Spleen (tissue), 11 donors: ENCODE data around the gene KDM3B. TPM values are rescaled to one million over a fixed set of nuclear protein-coding genes. Genes with fewer than 3 reads are reported as not detected.

Source experiments
- DNase-seq: peaks from one replicate; pipeline ENCODE4 v3.0.0-alpha.2; 2020
- H3K27ac ChIP-seq, 8 donors: fragments of 200-600 bp; sonication (generic) in 7 of 8; 1 replicate in 4 of 8; 2 replicates in 4 of 8; pipeline versions ENCODE4 v1.5.0 to v1.8.0; 2016 to 2021; ENCODE audit warnings: inconsistent platforms in 4 of 8, mild to moderate bottlenecking in 4 of 8, moderate library complexity in 1 of 8
- H3K27me3 ChIP-seq, 7 donors: fragments of 200-600 bp; sonication (generic) in 6 of 7; replicated peaks in 1 of 7; 1 replicate in 4 of 7; 2 replicates in 3 of 7; pipeline versions ENCODE4 v1.5.0 to v1.8.0; 2016 to 2021; ENCODE audit warnings: inconsistent platforms in 3 of 7, mild to moderate bottlenecking in 1 of 7
- H3K36me3 ChIP-seq, 6 donors: fragments of 200-600 bp; sonication (generic) in 5 of 6; 1 replicate in 4 of 6; 2 replicates in 2 of 6; pipeline versions ENCODE4 v1.5.0 to v1.8.0; 2016 to 2021; ENCODE audit warnings: inconsistent platforms in 2 of 6
- H3K4me1 ChIP-seq, 6 donors: fragments of 200-600 bp; sonication (generic) in 5 of 6; 1 replicate in 3 of 6; 2 replicates in 3 of 6; pipeline versions ENCODE4 v1.5.0 to v1.8.0; 2016 to 2021; ENCODE audit warnings: inconsistent platforms in 3 of 6
- H3K4me3 ChIP-seq, 8 donors: fragments of 200-600 bp; sonication (generic) in 7 of 8; 1 replicate in 4 of 8; 2 replicates in 4 of 8; pipeline versions ENCODE4 v1.5.0 to v1.8.0; 2016 to 2021; ENCODE audit warnings: inconsistent platforms in 4 of 8, mild to moderate bottlenecking in 4 of 8, moderate library complexity in 2 of 8
- H3K9me3 ChIP-seq, 8 donors: fragments of 200-600 bp; sonication (generic) in 7 of 8; 1 replicate in 4 of 8; 2 replicates in 4 of 8; pipeline versions ENCODE4 v1.5.0 to v1.8.0; 2016 to 2021; ENCODE audit warnings: inconsistent platforms in 4 of 8
- CTCF ChIP-seq, 11 experiments: fragments of 200-600 bp in 7 of 11; fragments of 450-650 bp in 4 of 11; sonication (generic) in 4 of 11; IDR thresholded peaks in 8 of 11; conservative IDR thresholded peaks in 3 of 11; 1 replicate in 7 of 11; 2 replicates in 4 of 11; pipeline versions ENCODE4 v1.4.0 to v1.8.0; 2016 to 2021; ENCODE audit warnings: antibody characterized with exemption in 11 of 11, inconsistent platforms in 4 of 11, mild to moderate bottlenecking in 1 of 11
- POLR2A ChIP-seq, 3 donors: fragments of 450-650 bp; IDR thresholded peaks; one replicate each; pipeline ENCODE4 v1.5.1; 2017; ENCODE audit warnings: antibody characterized with exemption in 3 of 3, mild to moderate bottlenecking in 1 of 3
- POLR2AphosphoS5 ChIP-seq, 3 donors: sonication (generic); formaldehyde crosslinking; IDR thresholded peaks; one replicate each; pipeline ENCODE4 v1.5.1; 2017; ENCODE audit warnings: antibody characterized with exemption in 3 of 3
- WGBS, 5 donors: extraction: QIAGEN DNeasy Blood & Tissue Kit in 3 of 5; methylation state at CpG; one replicate each; pipeline versions ENCODE4 v1.1.5 to v1.1.7; 2013 to 2018; 5-methylcytosine and 5-hydroxymethylcytosine counted together
- intact Hi-C: fragments of 100-400 bp; cut with DNase I; formaldehyde crosslinking; loops from one replicate; pipeline ENCODE4 v1.15.0; 2023; ENCODE audit warnings: low total_unique reads
- polyA plus RNA-seq, 3 donors: library from polyadenylated mRNA; stranded (reverse); fragments of 200-250 nt; gene quantifications; one replicate each; pipeline ENCODE4 v1.2.1, GENCODE V29; 2013
- total RNA-seq, 7 donors: library from RNA; depleted of rRNA in 3 of 7; stranded (reverse); fragments of >200 nt in 3 of 7; fragmentation: NEBNext Ultra II Directional in 4 of 7; extraction: Animal tissue kit (Norgen Biotek cat#: 25700) in 4 of 7; gene quantifications; one replicate each; pipeline versions ENCODE4 v1.1.0 to v1.2.1, GENCODE V29; 2016 to 2021
- donor health status: healthy with polysubstance abuse.
- donor health status: DM: no; HTN: no; CAD: no; lungs with moderate emphysema.
- donor health status: DM: no; HTN: no; CAD: no.
- donor health status: Bipolar disorder and iron deficiency.
- donor health status: healthy.
- donor health status: DM: no; HTN: no; CAD: no.
- donor health status: DM: yes; HTN: yes; CAD: no.

The KDM3B gene
- total and polyA plus RNA-seq, 10 donors: 21.6 to 90.6 (median 75.1) TPM

GRCh38 chr5:138457531-138458275, 105.2 kb downstream of the KDM3B start:
- TF ChIP-seq POLR2A (IDR thresholded peaks at IDR 0.05) (no peak), POLR2AphosphoS5 (IDR thresholded peaks at IDR 0.05) (no peak), CTCF (IDR thresholded peaks at IDR 0.05 in 8 of 11, conservative IDR thresholded peaks at IDR 0.05 in 3 of 11) (no peak)
- H3K4me3 ChIP-seq: no peak overlapping the region
- intact Hi-C loops: no loop called here
- DNase-seq: no peak
- peaks cover 0 to 37% (median 24%) of the 10 kb centered on the region in 6 donors for H3K4me1 ChIP-seq
- 62 to 81% (median 68%) methylated on average over 12 of the region's 12 CpGs for WGBS, 5 donors
- H3K9me3 ChIP-seq: no peaks in the 10 kb centered on the region
- no peaks in the 10 kb centered on the region for H3K36me3 ChIP-seq
- H3K27me3 ChIP-seq: no peaks in the 10 kb centered on the region
- no peak overlapping the region for H3K27ac ChIP-seq

- WGBS, 5 donors: 18 to 34% (median 21%) methylated on average over 10 to 11 of the region's 11 CpGs
- DNase-seq: no peak
- Histone ChIP-seq H3K27me3 (no peaks in the 10 kb centered on the region), H3K36me3 (no peaks in the 10 kb centered on the region), H3K4me1 (peaks cover 3 to 44% (median 27%) of the 10 kb centered on the region in 6 donors), H3K4me3 (no peak overlapping the region), H3K9me3 (no peaks in the 10 kb centered on the region), H3K27ac (peak overlapping the region in 3 of 8 donors; percentile 64 to 77 (median 66))
- intact Hi-C loops: no loop called here
- TF ChIP-seq POLR2A (IDR thresholded peaks at IDR 0.05) (no peak), POLR2AphosphoS5 (IDR thresholded peaks at IDR 0.05) (no peak), CTCF (IDR thresholded peaks at IDR 0.05 in 8 of 11, conservative IDR thresholded peaks at IDR 0.05 in 3 of 11) (no peak)
Measured at GRCh38 chr5:138458384-138458783, 105.9 kb downstream of the KDM3B start.

- H3K4me1 ChIP-seq: peaks cover 4 to 49% (median 31%) of the 10 kb centered on the region in 6 donors
- no peaks in the 10 kb centered on the region for H3K9me3 ChIP-seq
- intact Hi-C loops: no loop called here
- H3K27me3 ChIP-seq: no peaks in the 10 kb centered on the region
- H3K4me3 ChIP-seq: no peak overlapping the region
- DNase-seq: no peak
- no peak for TF ChIP-seq CTCF (IDR thresholded peaks at IDR 0.05 in 8 of 11, conservative IDR thresholded peaks at IDR 0.05 in 3 of 11)
- no peak for TF ChIP-seq POLR2A (IDR thresholded peaks at IDR 0.05)
- TF ChIP-seq POLR2AphosphoS5 (IDR thresholded peaks at IDR 0.05): no peak
- peak overlapping the region in 4 of 8 donors; percentile 36 to 77 (median 65) for H3K27ac ChIP-seq
- WGBS, 5 donors: 74 to 87% (median 77%) methylated on average over 9 of the region's 9 CpGs
- H3K36me3 ChIP-seq: no peaks in the 10 kb centered on the region
Measured at GRCh38 chr5:138458856-138459255, 106.4 kb downstream of the KDM3B start.

GRCh38 chr5:138459311-138459933, 106.9 kb downstream of the KDM3B start:
- intact Hi-C loops: no loop called here
- WGBS, 5 donors: 35 to 47% (median 44%) methylated on average over 8 to 11 of the region's 11 CpGs

More at GRCh38 chr5:138459311-138459933, 106.9 kb downstream of the KDM3B start:
- Histone ChIP-seq H3K36me3 (no peaks in the 10 kb centered on the region), H3K4me3 (no peak overlapping the region), H3K27ac (peak overlapping the region in 5 of 8 donors; percentile 36 to 77 (median 64)), H3K27me3 (no peaks in the 10 kb centered on the region), H3K9me3 (no peaks in the 10 kb centered on the region), H3K4me1 (peaks cover 4 to 54% (median 31%) of the 10 kb centered on the region in 6 donors)
- TF ChIP-seq POLR2AphosphoS5 (IDR thresholded peaks at IDR 0.05) (peak; percentile 63 to 69 (median 67)), POLR2A (IDR thresholded peaks at IDR 0.05) (no peak), CTCF (IDR thresholded peaks at IDR 0.05 in 8 of 11, conservative IDR thresholded peaks at IDR 0.05 in 3 of 11) (no peak)
- peak; percentile 92 for DNase-seq
